Measurements from ENCODE around the gene TPST1.
"Not testable (repeated sequence)": the region's sequence is repeated elsewhere in the genome, so short reads cannot be mapped to it uniquely, and the experiment has no call there.

TPST1 gene

GRCh38 chr7:66380272-66380888, 175.2 kb downstream of the TPST1 start:
- no peak overlapping the region for H3K4me3 ChIP-seq (ENCODE audit: low read depth, low read length)
- DNase-seq (ENCODE audit: low read depth) = no peak
- TF ChIP-seq CTCF (IDR thresholded peaks at IDR 0.05; ENCODE audit: control insufficient read depth, extremely low read depth, insufficient read depth) = no peak

GRCh38 chr7:66382182-66382923, 177.2 kb downstream of the TPST1 start:
- DNase-seq (ENCODE audit: low read depth); H3K4me3 ChIP-seq (ENCODE audit: low read depth, low read length): not testable (repeated sequence)

GRCh38 chr7:66385191-66385905, 180.2 kb downstream of the TPST1 start:
- peak; percentile 6 for DNase-seq (ENCODE audit: low read depth)
- H3K4me3 ChIP-seq (ENCODE audit: low read depth, low read length) = not testable (repeated sequence)

- not testable (repeated sequence) for H3K4me3 ChIP-seq (ENCODE audit: low read depth, low read length); DNase-seq (ENCODE audit: low read depth)
These were observed 190.0 kb downstream of the TPST1 start for GRCh38 chr7:66395128-66395571.

- not testable (repeated sequence) for DNase-seq (ENCODE audit: low read depth); H3K4me3 ChIP-seq (ENCODE audit: low read depth, low read length)
These were observed 190.9 kb downstream of the TPST1 start for GRCh38 chr7:66396052-66396451.

- not testable (repeated sequence) for DNase-seq (ENCODE audit: low read depth); H3K4me3 ChIP-seq (ENCODE audit: low read depth, low read length)
These were observed 193.7 kb downstream of the TPST1 start for GRCh38 chr7:66398841-66399240.

GRCh38 chr7:66399566-66399965, 194.4 kb downstream of the TPST1 start:
- no peak for DNase-seq (ENCODE audit: low read depth)
- TF ChIP-seq CTCF (IDR thresholded peaks at IDR 0.05; ENCODE audit: control insufficient read depth, extremely low read depth, insufficient read depth) = no peak

GRCh38 chr7:66400400-66400799, 195.3 kb downstream of the TPST1 start:
- DNase-seq (ENCODE audit: low read depth) = no peak
- no peak overlapping the region for H3K4me3 ChIP-seq (ENCODE audit: low read depth, low read length)

More at GRCh38 chr7:66399566-66399965, 194.4 kb downstream of the TPST1 start:
- no peak overlapping the region for H3K4me3 ChIP-seq (ENCODE audit: low read depth, low read length)

GRCh38 chr7:66401126-66401525, 196.0 kb downstream of the TPST1 start:
- not testable (repeated sequence) for H3K4me3 ChIP-seq (ENCODE audit: low read depth, low read length); DNase-seq (ENCODE audit: low read depth)

More at GRCh38 chr7:66400400-66400799, 195.3 kb downstream of the TPST1 start:
- TF ChIP-seq CTCF (IDR thresholded peaks at IDR 0.05; ENCODE audit: control insufficient read depth, extremely low read depth, insufficient read depth) = no peak

- DNase-seq (ENCODE audit: low read depth); H3K4me3 ChIP-seq (ENCODE audit: low read depth, low read length): not testable (repeated sequence)
These were observed 196.8 kb downstream of the TPST1 start for GRCh38 chr7:66401932-66402331.
